K562 (cell line): Measurements from ENCODE around the gene EEA1. TPM values are rescaled to one million over a fixed set of nuclear protein-coding genes. Genes with fewer than 3 reads are reported as not detected.

Experiments used
- ASH1L ChIP-seq: fragments of 450-650 bp; IDR thresholded peaks from 2 replicates; pipeline ENCODE4 v1.6.1; 2018; ENCODE audit warnings: borderline replicate concordance, mild to moderate bottlenecking, low read depth; ENCODE audit not compliant: partially characterized antibody
- CBX2 ChIP-seq: fragments of 200-600 bp; sonication (generic); IDR thresholded peaks from one replicate; pipeline ENCODE4 v1.6.1; 2012; ENCODE audit warnings: mild to moderate bottlenecking, low read length, inconsistent platforms; ENCODE audit not compliant: insufficient read depth, poor library complexity, severe bottlenecking
- DDX20 ChIP-seq: fragments of 450-650 bp; IDR thresholded peaks from 2 replicates; pipeline ENCODE4 v1.6.1; 2016; ENCODE audit warnings: missing genetic modification characterization, low read depth, mild to moderate bottlenecking, missing compliant biosample characterization, moderate library complexity
- FIP1L1 ChIP-seq: fragments of 200-400 bp; formaldehyde crosslinking; IDR thresholded peaks from 2 replicates; pipeline ENCODE4 v1.6.1; 2018; ENCODE audit warnings: mild to moderate bottlenecking, low read depth, low read length; ENCODE audit not compliant: poor library complexity, severe bottlenecking
- GTF3C2 ChIP-seq: IDR thresholded peaks from 3 replicates; pipeline ENCODE4 v1.6.1; 2011; ENCODE audit warnings: borderline replicate concordance, mild to moderate bottlenecking, moderate library complexity; ENCODE audit not compliant: insufficient read length; ENCODE audit errors: extremely low read depth
- HEY1 ChIP-seq: fragments of 250-450 bp; sonication (Bioruptor Pico); IDR thresholded peaks from 2 replicates; pipeline ENCODE4 v1.5.0; 2020; ENCODE audit warnings: mild to moderate bottlenecking, moderate library complexity, borderline replicate concordance
- KAT7 ChIP-seq: sonication (generic); formaldehyde crosslinking; IDR thresholded peaks from 2 replicates; pipeline ENCODE4 v1.8.0; 2022; ENCODE audit warnings: missing genetic modification reagents, mild to moderate bottlenecking, borderline replicate concordance
- KLF13 ChIP-seq: fragments of 450-650 bp; IDR thresholded peaks from 2 replicates; pipeline ENCODE4 v1.6.1; 2016; ENCODE audit warnings: missing genetic modification characterization, low read depth, mild to moderate bottlenecking, missing compliant biosample characterization, moderate library complexity, borderline replicate concordance
- LARP7 ChIP-seq: fragments of 450-650 bp; IDR thresholded peaks from 2 replicates; pipeline ENCODE4 v1.6.1; 2016
- PHF21A ChIP-seq: fragments of 450-650 bp; IDR thresholded peaks from 2 replicates; pipeline ENCODE4 v1.6.1; 2017; ENCODE audit warnings: low read depth, borderline replicate concordance
- POU5F1 ChIP-seq: fragments of 150-350 bp; IDR thresholded peaks from 2 replicates; pipeline ENCODE4 v1.6.1; 2014; ENCODE audit warnings: borderline replicate concordance, low read length, low read depth, mild to moderate bottlenecking; ENCODE audit not compliant: partially characterized antibody
- PRDM10 ChIP-seq: fragments of 450-650 bp; IDR thresholded peaks from 2 replicates; pipeline ENCODE4 v1.6.1; 2018; ENCODE audit not compliant: partially characterized antibody
- TSC22D4 ChIP-seq: fragments of 450-650 bp; IDR thresholded peaks from 2 replicates; pipeline ENCODE4 v1.6.1; 2016; ENCODE audit warnings: missing genetic modification characterization, missing biosample characterization, control low read depth
- YBX1 ChIP-seq: fragments of 450-650 bp; IDR thresholded peaks from 2 replicates; pipeline ENCODE4 v1.7.1; 2016; ENCODE audit warnings: mild to moderate bottlenecking
- ZNF444 ChIP-seq: fragments of 250-450 bp; sonication (Bioruptor Pico); IDR thresholded peaks from 2 replicates; pipeline ENCODE4 v1.4.0; 2020; ENCODE audit warnings: mild to moderate bottlenecking, moderate library complexity
- polyA plus RNA-seq, 8 experiments: library from polyadenylated mRNA; depleted of rRNA in 4 of 8; stranded (reverse) in 5 of 8; unstranded in 3 of 8; fragments of >200 nt; fragmentation: Nextera tagmentation in 2 of 8; fragmentation: Illumina TruSeq in 1 of 8; extraction: Ambion mirVana in 2 of 8; extraction: Trizol in 1 of 8; gene quantifications; 2 replicates each; pipeline versions ENCODE4 v1.2.1 to v1.2.3, GENCODE V29; 2011 to 2014; ENCODE audit warnings: inconsistent platforms in 1 of 8, missing spikeins in 1 of 8
- total RNA-seq, 7 experiments: library from RNA; depleted of rRNA in 6 of 7; stranded (reverse); fragments of >200 nt in 6 of 7; fragmentation: Illumina TruSeq in 2 of 7; extraction: Trizol in 2 of 7; gene quantifications; 2 replicates each; pipeline versions ENCODE4 v1.2.1 to v1.2.3, GENCODE V29; 2011 to 2021; ENCODE audit warnings: low replicate concordance in 1 of 7

Gene EEA1
- total and polyA plus RNA-seq, 9 of the 15 experiments (the other 6 are each of a cell fraction or from before 2014, with no cell fraction given): 3.5 to 17.1 (median 7.5) TPM

- 0 out of 2 replicates have a peak, but pooled peaks have one; percentile 50 for TF ChIP-seq KLF13
- no peak for TF ChIP-seq ZNF444 (CRISPR knock-in tag)
- no peak for TF ChIP-seq TSC22D4 (tag)
- 0 out of 2 replicates have a peak, but pooled peaks have one; percentile 60 for TF ChIP-seq KAT7 (CRISPR knock-in tag)
- TF ChIP-seq PRDM10: peak; percentile 39
- no peak for TF ChIP-seq DDX20 (tag)
- TF ChIP-seq FIP1L1: peak; percentile 56
- TF ChIP-seq LARP7: no peak
- TF ChIP-seq YBX1: no peak
- no peak for TF ChIP-seq HEY1
- TF ChIP-seq POU5F1: no peak
- no peak for TF ChIP-seq ASH1L
- 0 out of 2 replicates have a peak, but pooled peaks have one; percentile 40 for TF ChIP-seq PHF21A
- no peak for TF ChIP-seq GTF3C2
- TF ChIP-seq CBX2: no peak
These were observed at the start of gene EEA1 (continued) for GRCh38 chr12:92928962-92929915.
